Measurements from ENCODE around the gene SIX6. TPM values are rescaled to one million over a fixed set of nuclear protein-coding genes. Genes with fewer than 3 reads are reported as not detected.

Gene SIX6
- total RNA-seq, 1 donor from 2014 or later = not detected

- TF ChIP-seq POLR2A (IDR thresholded peaks at IDR 0.05) (no peak), POLR2AphosphoS5 (IDR thresholded peaks at IDR 0.05; ENCODE audit: insufficient read depth in 1 of 2, low read depth in 1 of 2) (no peak), CTCF (IDR thresholded peaks at IDR 0.05) (no peak)
- H3K9me3 ChIP-seq = no peaks in the 10 kb centered on the region
- intact Hi-C loops (cut with DNase I) = no loop called here
- H3K4me1 ChIP-seq = peaks cover 10% of the 10 kb centered on the region
- H3K27me3 ChIP-seq = peaks cover 10% of the 10 kb centered on the region
- H3K36me3 ChIP-seq = no peaks in the 10 kb centered on the region
- no peak overlapping the region for H3K4me3 ChIP-seq
- DNase-seq (ENCODE audit: extremely low spot score in 2 of 2) = no peak
- H3K27ac ChIP-seq = no peak overlapping the region
Measured at GRCh38 chr14:60487211-60487610, 21.7 kb upstream of the SIX6 start.

- no peak for TF ChIP-seq POLR2AphosphoS5 (IDR thresholded peaks at IDR 0.05; ENCODE audit: insufficient read depth in 1 of 2, low read depth in 1 of 2)
- TF ChIP-seq CTCF (IDR thresholded peaks at IDR 0.05) = no peak
- TF ChIP-seq POLR2A (IDR thresholded peaks at IDR 0.05) = no peak
- H3K27ac ChIP-seq = no peak overlapping the region
- peaks cover 10% of the 10 kb centered on the region for H3K27me3 ChIP-seq
- H3K4me1 ChIP-seq = peaks cover 10% of the 10 kb centered on the region
- intact Hi-C loops (cut with DNase I) = no loop called here
- no peak for DNase-seq (ENCODE audit: extremely low spot score in 2 of 2)
- no peak overlapping the region for H3K4me3 ChIP-seq
- no peaks in the 10 kb centered on the region for H3K36me3 ChIP-seq
- no peaks in the 10 kb centered on the region for H3K9me3 ChIP-seq
Measured at GRCh38 chr14:60488175-60488574, 20.8 kb upstream of the SIX6 start.

- H3K27ac ChIP-seq = no peak overlapping the region
- H3K9me3 ChIP-seq = no peaks in the 10 kb centered on the region
- no peaks in the 10 kb centered on the region for H3K36me3 ChIP-seq
- H3K27me3 ChIP-seq = peaks cover 6% of the 10 kb centered on the region
- TF ChIP-seq POLR2AphosphoS5 (IDR thresholded peaks at IDR 0.05; ENCODE audit: insufficient read depth in 1 of 2, low read depth in 1 of 2) (no peak), CTCF (IDR thresholded peaks at IDR 0.05) (no peak), POLR2A (IDR thresholded peaks at IDR 0.05) (no peak)
- H3K4me3 ChIP-seq = no peak overlapping the region
- DNase-seq (ENCODE audit: extremely low spot score in 2 of 2) = no peak
- intact Hi-C loops (cut with DNase I) = no loop called here
- peaks cover 9% of the 10 kb centered on the region for H3K4me1 ChIP-seq
Measured at GRCh38 chr14:60490270-60490669, 18.7 kb upstream of the SIX6 start.

- H3K27ac ChIP-seq = no peak overlapping the region
- H3K4me3 ChIP-seq = no peak overlapping the region
- no peak for DNase-seq (ENCODE audit: extremely low spot score in 2 of 2)
- no peaks in the 10 kb centered on the region for H3K27me3 ChIP-seq
- H3K36me3 ChIP-seq = no peaks in the 10 kb centered on the region
- H3K9me3 ChIP-seq = no peaks in the 10 kb centered on the region
- intact Hi-C loops (cut with DNase I) = no loop called here
- TF ChIP-seq CTCF (IDR thresholded peaks at IDR 0.05) (no peak), POLR2A (IDR thresholded peaks at IDR 0.05) (no peak), POLR2AphosphoS5 (IDR thresholded peaks at IDR 0.05; ENCODE audit: insufficient read depth in 1 of 2, low read depth in 1 of 2) (no peak)
- no peaks in the 10 kb centered on the region for H3K4me1 ChIP-seq
Measured at GRCh38 chr14:60495946-60496345, 13.0 kb upstream of the SIX6 start.

GRCh38 chr14:60502541-60502940 lies 6.4 kb upstream of the SIX6 start:
- intact Hi-C loops (cut with DNase I) = no loop called here
- Histone ChIP-seq H3K4me1 (no peaks in the 10 kb centered on the region), H3K4me3 (no peak overlapping the region), H3K9me3 (no peaks in the 10 kb centered on the region), H3K36me3 (no peaks in the 10 kb centered on the region), H3K27me3 (no peaks in the 10 kb centered on the region), H3K27ac (no peak overlapping the region)
- TF ChIP-seq POLR2A (IDR thresholded peaks at IDR 0.05) = no peak
- TF ChIP-seq CTCF (IDR thresholded peaks at IDR 0.05) = no peak
- TF ChIP-seq POLR2AphosphoS5 (IDR thresholded peaks at IDR 0.05; ENCODE audit: insufficient read depth in 1 of 2, low read depth in 1 of 2) = no peak
- no peak for DNase-seq (ENCODE audit: extremely low spot score in 2 of 2)

Measured in vagina (tissue), 2 donors.